NCI-H226 (cell line): ENCODE results near the gene AQP2.
A peak's percentile ranks its signal among the peaks of the same experiment; 100 is the strongest.

Source experiments
- DNase-seq: peaks from one replicate; pipeline ENCODE4 v3.0.0-alpha.2; 2015

Gene AQP2

DNA sequence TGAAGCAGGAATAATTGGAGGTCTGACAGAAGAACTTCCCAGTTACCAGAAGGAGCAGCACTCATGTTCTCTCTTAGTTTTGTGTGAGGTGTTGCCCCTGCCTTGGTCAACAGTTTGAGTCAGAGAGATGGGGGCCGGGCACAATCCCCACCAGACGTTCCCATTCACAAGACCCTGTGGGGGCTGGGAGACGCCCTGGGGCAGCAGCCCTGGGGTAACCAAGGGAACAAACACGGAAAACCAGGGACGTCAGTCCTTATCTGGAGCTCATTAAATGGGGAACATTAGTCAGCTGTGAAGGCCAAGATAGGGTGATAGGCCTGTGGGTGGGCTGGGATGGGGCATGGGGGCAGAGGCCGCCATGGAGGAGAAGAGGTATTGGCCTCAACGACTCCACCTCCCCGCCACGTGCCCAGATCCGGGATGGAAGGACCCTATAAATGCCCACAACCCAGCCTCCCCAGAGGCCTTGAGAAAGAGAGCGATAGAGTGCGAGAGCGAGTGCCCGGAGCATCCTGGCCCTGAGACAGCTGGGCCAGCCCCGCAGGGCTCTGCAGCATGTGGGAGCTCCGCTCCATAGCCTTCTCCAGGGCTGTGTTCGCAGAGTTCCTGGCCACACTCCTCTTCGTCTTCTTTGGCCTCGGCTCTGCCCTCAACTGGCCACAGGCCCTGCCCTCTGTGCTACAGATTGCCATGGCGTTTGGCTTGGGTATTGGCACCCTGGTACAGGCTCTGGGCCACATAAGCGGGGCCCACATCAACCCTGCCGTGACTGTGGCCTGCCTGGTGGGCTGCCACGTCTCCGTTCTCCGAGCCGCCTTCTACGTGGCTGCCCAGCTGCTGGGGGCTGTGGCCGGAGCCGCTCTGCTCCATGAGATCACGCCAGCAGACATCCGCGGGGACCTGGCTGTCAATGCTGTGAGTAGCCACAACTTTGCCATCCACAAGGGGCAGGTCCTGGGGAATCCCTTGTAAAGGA is at the start of gene AQP2:
TSS of gene AQP2 (plus strand) at position 465 of the 979 bp plus-strand sequence. CDS start at position 559, 94 bp downstream.
- DNase-seq: no peak

DNA sequence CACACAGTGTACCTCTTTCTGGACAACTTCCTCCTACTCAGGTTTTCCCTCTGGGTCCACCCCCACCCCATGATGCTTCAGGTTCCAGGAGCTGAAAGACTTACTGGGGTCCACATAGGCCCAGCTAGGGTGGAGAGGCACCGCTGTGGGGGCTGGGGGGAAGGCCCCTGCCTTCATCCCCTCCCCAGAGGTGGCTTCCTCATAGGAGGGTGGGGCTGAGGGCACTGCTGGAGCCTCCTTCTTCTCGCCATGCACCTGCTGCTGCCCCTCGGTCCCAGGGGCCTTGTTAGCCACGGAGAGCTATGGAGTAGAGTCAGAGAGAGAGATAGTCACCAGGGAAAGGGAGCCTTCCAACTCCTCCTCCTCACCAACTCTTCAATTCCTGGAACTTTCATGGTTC is 49.5 kb upstream of the AQP2 start:
- no peak for DNase-seq

DNA sequence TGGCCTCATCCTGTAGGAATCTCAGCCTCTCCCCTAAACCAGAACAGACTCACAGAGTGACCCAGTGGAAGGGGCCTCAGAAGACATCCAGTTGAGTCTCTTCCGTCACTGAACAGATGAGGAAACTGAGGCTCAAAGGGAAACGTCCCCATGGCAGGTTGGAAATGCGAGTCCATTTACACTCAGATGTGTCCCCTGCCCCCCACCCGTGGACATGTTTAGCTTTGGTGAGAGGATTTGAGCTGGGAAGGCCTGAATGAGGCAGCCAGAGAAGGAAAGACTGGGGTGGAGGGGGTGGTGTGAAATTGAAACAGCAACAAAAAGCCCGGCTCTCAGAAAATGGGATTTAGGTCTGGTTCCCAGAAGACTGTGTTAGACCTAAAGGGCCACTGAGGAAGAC is 48.6 kb upstream of the AQP2 start:
- no peak for DNase-seq

- no peak for DNase-seq
Measured at GRCh38 chr12:49902399-49903350, 47.9 kb upstream of the AQP2 start.

GRCh38 chr12:49903351-49903699 is 47.2 kb upstream of the AQP2 start:
- DNase-seq: no peak

DNA sequence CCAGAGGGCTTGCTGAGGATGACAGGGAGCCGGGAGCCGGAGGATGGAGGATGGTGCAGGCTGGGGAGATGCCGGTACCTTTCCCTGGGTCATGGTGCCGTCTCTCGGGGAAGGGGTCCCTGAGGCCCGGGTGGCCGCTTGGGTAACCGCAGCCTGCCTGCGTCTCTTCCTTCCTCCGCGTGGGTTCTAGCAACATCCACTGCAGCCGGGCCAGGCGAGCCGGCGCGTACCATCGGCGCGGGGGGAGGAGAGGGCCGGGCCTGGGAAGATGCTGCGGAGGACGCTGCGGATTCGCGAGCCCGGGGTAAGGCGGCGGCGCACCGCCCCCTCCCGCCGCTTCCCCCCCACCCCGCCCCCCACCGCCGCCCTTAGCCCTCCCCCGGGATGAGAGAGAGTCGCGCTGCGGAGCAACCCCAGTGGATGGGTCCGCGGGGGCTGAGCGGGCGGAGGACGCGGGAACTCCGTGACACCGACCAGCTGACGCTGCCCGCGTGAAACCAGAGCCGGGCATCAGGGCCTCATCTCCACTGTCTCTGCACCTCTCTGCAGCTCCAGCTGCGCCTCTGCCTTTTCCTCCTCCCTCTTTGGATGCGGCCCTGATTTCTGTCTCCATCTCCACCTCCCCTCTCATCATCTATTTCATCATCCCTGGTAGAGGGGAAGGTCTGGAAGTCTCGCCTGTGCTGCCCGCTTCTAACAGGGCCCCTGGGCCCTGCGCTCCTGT is 46.7 kb upstream of the AQP2 start, which contains the start of gene FAIM2:
TSS of gene FAIM2 (minus strand) at position 201 of the 724 bp plus-strand sequence. CDS start at position 93, 108 bp downstream.
- DNase-seq: no peak

DNA sequence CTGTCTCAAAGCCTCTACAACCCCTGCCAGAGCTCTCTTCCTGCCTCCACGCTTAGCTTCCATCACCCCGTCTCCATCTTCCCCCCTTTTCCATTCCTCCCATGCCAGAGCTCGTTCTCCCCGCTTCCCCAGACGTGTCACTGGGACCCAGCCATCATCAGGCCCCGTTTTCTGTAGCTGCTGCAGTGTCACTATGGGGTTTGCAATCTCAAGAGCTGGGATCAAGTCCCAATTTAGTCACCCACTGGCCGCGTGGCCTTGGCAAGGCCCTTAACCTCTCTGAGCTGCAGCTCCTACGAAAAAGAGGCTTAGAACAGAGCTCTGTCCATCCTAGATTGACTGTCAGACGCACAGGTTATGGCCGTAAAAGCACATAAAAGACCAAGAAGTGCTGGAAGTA is 45.9 kb upstream of the AQP2 start:
- no peak for DNase-seq

DNA sequence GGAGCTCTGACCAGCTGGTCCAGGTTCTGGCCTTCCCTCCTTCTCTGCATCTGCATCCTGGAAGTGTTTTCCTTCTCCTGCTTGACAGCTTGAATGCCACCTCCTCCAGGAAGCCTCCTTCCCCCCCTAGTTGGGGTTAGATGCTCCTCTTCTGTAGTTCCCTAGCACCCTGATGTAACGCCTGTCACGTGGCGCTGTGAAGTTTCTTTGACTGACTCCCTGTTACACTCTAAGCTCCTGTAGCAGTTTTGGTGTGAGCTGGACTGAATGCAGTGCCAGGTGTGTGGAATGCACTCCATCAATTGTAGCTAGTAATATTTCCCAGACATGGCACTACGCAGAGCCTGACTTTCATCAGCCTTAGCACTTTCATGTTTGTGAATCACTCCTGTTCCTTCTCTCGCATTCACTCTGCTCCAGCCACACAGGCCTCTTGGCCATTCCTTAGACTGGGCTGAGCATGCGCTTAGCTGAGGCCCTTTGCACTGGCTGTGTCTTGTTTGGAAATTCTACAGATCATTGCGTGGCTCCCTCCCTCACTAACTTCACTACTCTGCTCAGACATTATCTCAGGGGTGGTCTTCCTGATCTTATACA is 44.7 kb upstream of the AQP2 start:
- no peak for DNase-seq

GRCh38 chr12:49907352-49907751 is 43.2 kb upstream of the AQP2 start:
- DNase-seq: no peak

GRCh38 chr12:49909356-49909755 is 41.2 kb upstream of the AQP2 start:
- DNase-seq: no peak

- peak; percentile 50 for DNase-seq
Measured at GRCh38 chr12:49909826-49910225, 40.7 kb upstream of the AQP2 start.

GRCh38 chr12:49910331-49911212 is 40.0 kb upstream of the AQP2 start:
- no peak for DNase-seq

GRCh38 chr12:49911213-49911605 is 39.3 kb upstream of the AQP2 start:
- DNase-seq: no peak

DNA sequence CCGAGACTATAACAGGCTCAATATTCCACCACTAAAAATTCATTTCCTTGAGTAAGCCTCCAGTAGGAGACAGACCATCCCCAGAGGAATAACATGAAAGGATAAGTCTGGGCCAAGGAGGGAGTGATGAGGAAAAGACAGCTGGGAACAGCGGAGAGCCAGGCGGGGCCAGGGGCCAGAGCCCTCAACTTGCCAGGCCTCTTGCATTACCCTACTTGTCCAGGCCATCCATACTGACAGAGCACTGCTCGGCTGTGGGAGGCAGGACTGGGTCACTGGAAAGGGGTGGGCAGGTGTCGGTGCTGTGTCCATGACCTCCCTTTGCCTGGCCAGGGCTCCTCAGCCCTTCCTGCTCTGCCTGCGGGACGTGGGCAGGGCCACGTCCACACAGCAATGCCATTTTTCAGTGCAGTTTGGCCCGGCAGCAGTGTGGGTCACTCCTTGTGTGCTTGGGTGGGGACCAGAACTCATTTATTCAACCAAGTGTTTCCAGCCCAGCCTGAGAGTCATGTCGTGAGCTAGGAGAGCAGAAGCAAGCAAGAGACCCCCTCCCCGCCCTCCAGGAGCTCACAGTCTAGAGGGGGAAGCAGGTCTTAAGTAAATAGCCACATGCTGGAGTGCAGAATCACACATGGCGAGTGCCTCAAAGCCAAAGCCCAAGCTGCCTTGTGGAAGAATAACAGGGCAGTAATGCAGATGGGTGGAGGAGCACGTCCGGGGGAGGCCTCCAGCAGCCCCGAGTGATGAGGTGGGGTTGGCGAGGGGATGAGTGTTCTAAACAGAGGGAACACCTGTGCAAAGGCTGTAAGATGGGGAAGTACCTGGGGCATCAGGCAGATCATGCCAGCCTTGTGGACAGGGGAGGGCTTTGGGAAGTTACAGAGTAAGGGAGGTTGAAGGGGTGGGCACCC is 37.9 kb upstream of the AQP2 start:
- no peak for DNase-seq

DNA sequence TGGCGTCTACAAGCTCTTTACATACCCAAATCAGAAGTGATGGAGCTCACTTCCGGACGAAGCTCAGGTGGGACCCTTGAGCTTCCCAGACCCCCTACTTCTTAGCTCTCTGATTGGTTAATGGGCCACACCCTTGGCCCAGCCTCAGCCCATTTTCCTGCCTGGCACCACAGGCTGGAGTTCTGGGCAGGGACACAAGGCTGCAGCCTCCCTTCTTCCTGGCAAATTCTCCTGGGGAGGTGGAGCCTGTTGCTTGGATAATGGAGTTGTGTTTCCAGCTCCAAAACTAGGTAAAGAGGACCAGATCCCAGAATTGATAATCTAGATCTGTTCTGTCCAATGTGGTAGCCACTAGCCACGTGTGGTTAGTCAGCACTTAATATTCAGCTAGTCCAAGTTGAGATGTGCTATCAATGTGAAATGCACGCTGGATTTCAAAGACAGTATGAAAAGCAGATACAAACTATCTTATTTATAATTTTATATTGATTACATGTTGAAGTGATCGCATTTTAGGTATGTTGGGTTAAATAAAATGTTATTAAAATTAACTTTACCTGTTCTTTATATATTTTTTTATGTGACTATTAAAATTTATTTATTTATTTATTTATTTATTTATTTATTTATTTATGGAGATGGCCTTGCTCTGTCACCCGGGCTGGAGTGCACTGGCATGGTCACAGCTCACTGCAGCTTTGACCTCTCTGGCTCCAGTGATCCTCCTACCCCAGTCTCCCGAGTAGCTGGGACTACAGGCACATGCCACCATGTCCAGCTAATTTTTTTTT is 34.2 kb upstream of the AQP2 start:
- no peak for DNase-seq

- DNase-seq: no peak
Measured at GRCh38 chr12:49917166-49917787, 33.3 kb upstream of the AQP2 start.

DNA sequence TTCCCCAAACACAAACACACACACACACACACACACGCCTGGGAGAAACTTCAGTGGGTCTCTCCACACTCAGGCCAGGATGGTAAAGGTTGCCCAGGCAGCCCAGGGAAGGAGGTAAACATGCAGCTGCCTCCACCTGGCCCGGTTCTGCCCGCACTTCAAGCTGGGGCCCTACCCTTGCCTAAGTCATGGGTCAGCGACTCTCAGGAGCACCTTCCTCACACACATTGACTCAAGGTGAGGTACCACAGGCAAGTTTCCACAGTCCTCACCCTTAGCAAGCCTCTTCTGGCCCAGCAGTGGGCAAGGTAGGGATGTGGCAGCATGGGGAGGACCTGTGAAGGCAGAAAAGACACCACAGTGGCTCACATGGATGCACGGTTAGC is 32.8 kb upstream of the AQP2 start:
- DNase-seq: no peak

DNA sequence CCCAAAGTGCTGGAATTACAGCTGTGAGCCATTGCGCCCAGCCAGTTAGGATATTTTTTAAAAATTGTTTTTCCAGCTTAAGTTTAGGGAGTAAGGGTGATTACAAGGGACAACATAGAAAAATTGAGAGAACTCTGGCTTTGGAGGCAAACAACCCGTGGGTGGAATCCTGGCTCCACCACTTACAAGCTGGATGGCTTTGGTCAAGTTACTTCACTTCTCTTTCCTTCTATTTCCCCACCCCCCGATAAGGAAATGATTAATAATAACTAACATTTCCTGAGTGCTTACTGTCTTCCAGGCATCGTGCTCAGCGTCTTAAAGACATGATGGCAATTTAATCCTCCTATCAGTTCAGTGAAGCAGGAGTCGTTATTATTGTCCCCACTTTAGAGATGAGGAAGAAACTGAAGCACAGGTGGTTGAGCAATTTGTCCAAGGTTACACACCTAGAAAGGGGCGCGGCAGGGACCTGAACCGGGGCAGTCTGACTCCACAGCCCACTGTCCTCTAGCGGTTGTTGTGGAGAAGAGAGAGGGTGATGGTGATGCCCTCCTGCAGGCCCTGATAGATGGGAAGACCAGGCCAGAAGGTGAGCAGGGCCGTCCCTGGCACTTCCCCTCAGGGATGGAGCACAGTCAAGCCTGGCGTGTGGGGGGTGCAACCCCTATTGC is 30.2 kb upstream of the AQP2 start:
- peak; percentile 56 for DNase-seq
